ENCODE data around the gene SDK1. TPM values are rescaled to one million over a fixed set of nuclear protein-coding genes. Genes with fewer than 3 reads are reported as not detected.

Gene SDK1
- total and polyA plus RNA-seq, 2 donors = 3.2 to 7.8 TPM

DNA sequence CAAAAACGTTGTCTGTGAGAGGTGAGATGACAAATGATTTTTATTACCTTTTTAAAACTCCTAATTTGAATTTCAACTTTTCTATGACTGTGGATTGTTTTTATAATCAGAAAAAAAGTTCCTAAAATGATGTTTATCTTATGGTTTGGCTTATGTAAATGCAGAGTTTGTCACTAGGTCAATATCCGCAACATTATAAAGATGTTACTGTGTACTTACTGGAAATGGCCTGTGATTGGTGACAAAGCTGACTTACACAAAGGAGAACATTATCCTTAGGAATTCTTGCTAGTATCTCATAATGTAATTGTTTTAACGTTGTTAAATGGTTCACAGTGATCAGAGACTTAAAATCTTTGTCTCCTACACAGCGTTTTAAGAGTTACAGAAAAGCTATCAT lies 79.0 kb downstream of the SDK1 start:
- no peak overlapping the region for H3K4me3 ChIP-seq (ENCODE audit: low read length in 2 of 2)
- WGBS = 87% methylated on average over 4 of the region's 4 CpGs

DNA sequence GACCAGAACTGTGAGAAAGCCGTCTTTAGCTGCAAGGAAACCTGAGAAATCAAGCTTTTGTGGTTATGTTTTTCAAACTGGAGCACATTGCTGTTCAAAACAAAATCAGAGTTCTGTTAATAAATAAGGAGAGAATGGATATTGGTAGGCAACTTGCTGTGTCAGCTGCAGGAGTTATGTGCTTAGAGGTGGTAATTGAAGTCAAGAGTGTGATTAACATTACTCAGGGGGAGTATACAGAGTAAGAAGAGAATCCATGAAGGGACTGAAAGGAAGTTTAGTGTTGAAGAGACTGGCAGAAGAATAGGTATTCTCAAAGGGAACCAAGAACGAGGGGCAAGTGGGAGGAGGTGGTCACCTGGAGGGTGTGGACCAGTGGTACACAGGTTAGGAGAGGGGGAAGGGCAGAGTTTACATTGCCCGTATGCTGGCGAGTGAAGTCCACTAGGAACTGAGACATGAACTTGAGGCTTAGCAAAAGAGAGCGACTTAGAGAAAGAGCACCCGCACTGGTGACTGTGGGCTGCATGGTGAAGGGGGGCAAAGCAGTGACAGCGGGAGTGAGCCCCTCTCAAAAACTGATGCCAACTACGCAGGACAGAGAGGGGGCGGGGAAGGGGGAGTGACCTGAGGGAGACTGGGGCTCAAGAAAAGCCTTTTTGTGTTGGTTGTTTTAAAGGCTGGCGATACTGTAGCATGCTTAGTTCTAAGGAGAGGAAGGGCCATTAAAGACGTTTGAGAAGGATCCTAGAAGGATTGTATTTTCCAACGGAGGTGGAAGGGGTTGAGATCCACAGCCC lies 80.0 kb downstream of the SDK1 start:
- no peaks in the 10 kb centered on the region for H3K4me1 ChIP-seq (ENCODE audit: control insufficient read depth in 2 of 2, insufficient read depth in 2 of 2, low read length in 2 of 2)
- no peaks in the 10 kb centered on the region for H3K36me3 ChIP-seq (ENCODE audit: control insufficient read depth in 2 of 2, insufficient read depth in 2 of 2, low read length in 1 of 2)
- H3K27me3 ChIP-seq (ENCODE audit: control insufficient read depth in 2 of 2, insufficient read depth in 1 of 2, low read length in 1 of 2) = no peaks in the 10 kb centered on the region
- H3K27ac ChIP-seq (ENCODE audit: low read depth in 1 of 2, low read length in 1 of 2) = no peak overlapping the region
- 80% methylated on average over 12 of the region's 12 CpGs for WGBS
- no peaks in the 10 kb centered on the region for H3K9me3 ChIP-seq (ENCODE audit: control insufficient read depth in 2 of 2, insufficient read depth in 1 of 2, low read length in 1 of 2)
- DNase-seq (ENCODE audit: low read depth in 6 of 9, low spot score in 9 of 9) = no peak
- H3K4me3 ChIP-seq (ENCODE audit: low read length in 2 of 2) = no peak overlapping the region

More for the DNA sequence above, 79.0 kb downstream of the SDK1 start:
- DNase-seq (ENCODE audit: low read depth in 6 of 9, low spot score in 9 of 9) = no peak
- Histone ChIP-seq H3K4me1 (ENCODE audit: control insufficient read depth in 2 of 2, insufficient read depth in 2 of 2, low read length in 2 of 2) (no peaks in the 10 kb centered on the region), H3K27me3 (ENCODE audit: control insufficient read depth in 2 of 2, insufficient read depth in 1 of 2, low read length in 1 of 2) (no peaks in the 10 kb centered on the region), H3K36me3 (ENCODE audit: control insufficient read depth in 2 of 2, insufficient read depth in 2 of 2, low read length in 1 of 2) (no peaks in the 10 kb centered on the region), H3K9me3 (ENCODE audit: control insufficient read depth in 2 of 2, insufficient read depth in 1 of 2, low read length in 1 of 2) (no peaks in the 10 kb centered on the region), H3K27ac (ENCODE audit: low read depth in 1 of 2, low read length in 1 of 2) (no peak overlapping the region)

DNA sequence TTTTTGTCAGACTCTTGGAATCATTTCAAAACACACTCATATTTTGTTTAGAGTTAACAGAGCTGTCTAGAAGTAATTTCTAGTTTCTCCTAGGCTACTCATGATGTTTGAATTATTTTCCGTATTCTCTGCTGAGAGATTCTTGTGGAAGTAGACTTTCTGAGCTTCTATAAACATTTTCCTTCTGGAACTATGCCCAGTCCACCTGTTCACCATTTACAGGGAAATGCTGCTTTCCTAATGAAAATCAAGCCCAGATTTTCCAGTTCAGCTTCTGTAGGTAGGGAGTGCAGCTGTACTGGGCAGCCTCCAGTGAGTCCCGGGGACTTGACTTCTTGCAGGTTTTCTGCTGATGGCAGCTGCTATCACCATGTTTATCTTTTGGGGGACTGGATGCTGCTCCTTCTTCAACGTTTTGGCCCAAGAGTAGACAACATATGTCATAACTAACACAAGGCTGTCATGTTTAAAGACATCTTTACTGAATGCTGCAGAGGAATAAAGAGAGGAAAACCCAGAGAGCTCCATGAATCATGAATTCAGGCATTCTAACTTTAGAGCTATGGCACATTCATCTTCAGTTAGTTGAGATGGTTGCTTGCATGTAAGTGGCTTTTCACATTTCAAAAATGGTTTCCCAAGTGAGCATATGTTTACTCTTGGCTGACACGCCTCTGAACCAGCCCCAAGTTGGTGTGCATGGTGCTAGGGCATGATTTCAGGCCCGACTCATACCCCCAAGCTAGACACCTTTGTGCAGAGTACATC lies 85.6 kb downstream of the SDK1 start:
- 81% methylated on average over 5 of the region's 5 CpGs for WGBS
- DNase-seq (ENCODE audit: low read depth in 6 of 9, low spot score in 9 of 9) = no peak
- Histone ChIP-seq H3K36me3 (ENCODE audit: control insufficient read depth in 2 of 2, insufficient read depth in 2 of 2, low read length in 1 of 2) (no peaks in the 10 kb centered on the region), H3K27me3 (ENCODE audit: control insufficient read depth in 2 of 2, insufficient read depth in 1 of 2, low read length in 1 of 2) (no peaks in the 10 kb centered on the region), H3K27ac (ENCODE audit: low read depth in 1 of 2, low read length in 1 of 2) (no peak overlapping the region), H3K4me3 (ENCODE audit: low read length in 2 of 2) (no peak overlapping the region), H3K4me1 (ENCODE audit: control insufficient read depth in 2 of 2, insufficient read depth in 2 of 2, low read length in 2 of 2) (no peaks in the 10 kb centered on the region), H3K9me3 (ENCODE audit: control insufficient read depth in 2 of 2, insufficient read depth in 1 of 2, low read length in 1 of 2) (peaks cover 0 to 2% of the 10 kb centered on the region in 2 donors)

GRCh38 chr7:3393862-3394261 lies 92.8 kb downstream of the SDK1 start:
- H3K27me3 ChIP-seq (ENCODE audit: control insufficient read depth in 2 of 2, insufficient read depth in 1 of 2, low read length in 1 of 2) = no peaks in the 10 kb centered on the region
- H3K27ac ChIP-seq (ENCODE audit: low read depth in 1 of 2, low read length in 1 of 2) = no peak overlapping the region
- 91% methylated on average over 3 of the region's 3 CpGs for WGBS
- H3K4me1 ChIP-seq (ENCODE audit: control insufficient read depth in 2 of 2, insufficient read depth in 2 of 2, low read length in 2 of 2) = no peaks in the 10 kb centered on the region
- H3K9me3 ChIP-seq (ENCODE audit: control insufficient read depth in 2 of 2, insufficient read depth in 1 of 2, low read length in 1 of 2) = peaks cover 0 to 2% of the 10 kb centered on the region in 2 donors
- no peak overlapping the region for H3K4me3 ChIP-seq (ENCODE audit: low read length in 2 of 2)
- DNase-seq (ENCODE audit: low read depth in 6 of 9, low spot score in 9 of 9) = no peak
- H3K36me3 ChIP-seq (ENCODE audit: control insufficient read depth in 2 of 2, insufficient read depth in 2 of 2, low read length in 1 of 2) = no peaks in the 10 kb centered on the region

- WGBS = 98% methylated on average over 3 of the region's 3 CpGs
- DNase-seq (ENCODE audit: low read depth in 6 of 9, low spot score in 9 of 9) = no peak
- H3K4me3 ChIP-seq (ENCODE audit: low read length in 2 of 2) = no peak overlapping the region
- H3K4me1 ChIP-seq (ENCODE audit: control insufficient read depth in 2 of 2, insufficient read depth in 2 of 2, low read length in 2 of 2) = no peaks in the 10 kb centered on the region
- H3K36me3 ChIP-seq (ENCODE audit: control insufficient read depth in 2 of 2, insufficient read depth in 2 of 2, low read length in 1 of 2) = no peaks in the 10 kb centered on the region
- H3K27ac ChIP-seq (ENCODE audit: low read depth in 1 of 2, low read length in 1 of 2) = no peak overlapping the region
- H3K27me3 ChIP-seq (ENCODE audit: control insufficient read depth in 2 of 2, insufficient read depth in 1 of 2, low read length in 1 of 2) = no peaks in the 10 kb centered on the region
- no peaks in the 10 kb centered on the region for H3K9me3 ChIP-seq (ENCODE audit: control insufficient read depth in 2 of 2, insufficient read depth in 1 of 2, low read length in 1 of 2)
Measured at GRCh38 chr7:3397324-3397723, 96.3 kb downstream of the SDK1 start.

GRCh38 chr7:3399858-3400257 lies 98.8 kb downstream of the SDK1 start:
- Histone ChIP-seq H3K36me3 (ENCODE audit: control insufficient read depth in 2 of 2, insufficient read depth in 2 of 2, low read length in 1 of 2) (no peaks in the 10 kb centered on the region), H3K4me3 (ENCODE audit: low read length in 2 of 2) (no peak overlapping the region), H3K27me3 (ENCODE audit: control insufficient read depth in 2 of 2, insufficient read depth in 1 of 2, low read length in 1 of 2) (no peaks in the 10 kb centered on the region), H3K27ac (ENCODE audit: low read depth in 1 of 2, low read length in 1 of 2) (no peak overlapping the region), H3K4me1 (ENCODE audit: control insufficient read depth in 2 of 2, insufficient read depth in 2 of 2, low read length in 2 of 2) (no peaks in the 10 kb centered on the region), H3K9me3 (ENCODE audit: control insufficient read depth in 2 of 2, insufficient read depth in 1 of 2, low read length in 1 of 2) (no peaks in the 10 kb centered on the region)
- peak in 3 of 9 donors; percentile 5 to 37 (median 18) for DNase-seq (ENCODE audit: low read depth in 6 of 9, low spot score in 9 of 9)
- 48% methylated on average over 2 of the region's 2 CpGs for WGBS

- no peak for DNase-seq (ENCODE audit: low read depth in 6 of 9, low spot score in 9 of 9)
- Histone ChIP-seq H3K27ac (ENCODE audit: low read depth in 1 of 2, low read length in 1 of 2) (no peak overlapping the region), H3K36me3 (ENCODE audit: control insufficient read depth in 2 of 2, insufficient read depth in 2 of 2, low read length in 1 of 2) (no peaks in the 10 kb centered on the region), H3K9me3 (ENCODE audit: control insufficient read depth in 2 of 2, insufficient read depth in 1 of 2, low read length in 1 of 2) (no peaks in the 10 kb centered on the region), H3K4me1 (ENCODE audit: control insufficient read depth in 2 of 2, insufficient read depth in 2 of 2, low read length in 2 of 2) (peaks cover 0 to 3% of the 10 kb centered on the region in 2 donors), H3K27me3 (ENCODE audit: control insufficient read depth in 2 of 2, insufficient read depth in 1 of 2, low read length in 1 of 2) (no peaks in the 10 kb centered on the region), H3K4me3 (ENCODE audit: low read length in 2 of 2) (no peak overlapping the region)
- 43% methylated on average over 1 of the region's 1 CpG for WGBS
Measured at GRCh38 chr7:3404501-3404900, 103.4 kb downstream of the SDK1 start.

DNA sequence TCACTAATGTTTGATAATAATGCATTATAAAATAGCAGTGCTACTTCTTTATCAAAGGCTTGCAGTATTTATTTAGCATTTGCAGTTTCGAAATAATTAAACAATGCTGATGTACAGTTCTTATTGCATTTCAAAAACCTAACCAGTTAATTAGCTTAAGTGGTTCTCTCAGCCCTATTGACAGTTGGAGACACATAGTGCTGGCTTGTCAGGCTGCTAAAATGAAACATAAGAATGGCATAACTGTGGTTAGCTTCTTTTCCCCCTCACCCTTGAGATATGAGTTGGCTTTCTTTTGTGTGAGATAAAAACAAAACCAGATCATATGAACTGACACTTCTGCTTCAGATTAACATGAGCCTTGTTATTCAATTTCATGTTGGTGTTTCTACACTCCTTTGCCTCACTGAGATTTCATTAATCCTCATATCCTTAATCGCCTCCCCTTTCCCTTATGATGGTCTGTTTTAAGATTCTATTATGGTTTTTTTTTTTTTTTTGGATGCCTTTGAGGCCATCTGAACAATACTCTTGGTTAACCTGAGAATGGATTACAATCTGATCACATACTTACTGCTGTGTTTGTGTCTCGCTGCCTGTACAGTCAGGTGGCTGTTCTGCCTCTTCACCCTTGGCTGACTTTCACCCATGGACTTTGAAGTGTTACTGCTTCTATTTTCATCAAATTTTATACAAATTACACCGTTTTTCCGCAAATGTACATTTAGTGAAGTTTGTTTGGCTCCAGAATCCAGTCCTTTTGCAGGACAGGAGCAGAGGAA lies 108.0 kb downstream of the SDK1 start:
- H3K4me1 ChIP-seq (ENCODE audit: control insufficient read depth in 2 of 2, insufficient read depth in 2 of 2, low read length in 2 of 2) = peaks cover 0 to 6% of the 10 kb centered on the region in 2 donors
- no peaks in the 10 kb centered on the region for H3K27me3 ChIP-seq (ENCODE audit: control insufficient read depth in 2 of 2, insufficient read depth in 1 of 2, low read length in 1 of 2)
- no peaks in the 10 kb centered on the region for H3K36me3 ChIP-seq (ENCODE audit: control insufficient read depth in 2 of 2, insufficient read depth in 2 of 2, low read length in 1 of 2)
- H3K27ac ChIP-seq (ENCODE audit: low read depth in 1 of 2, low read length in 1 of 2) = no peak overlapping the region
- no peaks in the 10 kb centered on the region for H3K9me3 ChIP-seq (ENCODE audit: control insufficient read depth in 2 of 2, insufficient read depth in 1 of 2, low read length in 1 of 2)
- WGBS = 89% methylated on average over 5 of the region's 5 CpGs
- no peak overlapping the region for H3K4me3 ChIP-seq (ENCODE audit: low read length in 2 of 2)
- peak in 4 of 9 donors; percentile 4 to 40 (median 13) for DNase-seq (ENCODE audit: low read depth in 6 of 9, low spot score in 9 of 9)

- Histone ChIP-seq H3K4me3 (ENCODE audit: low read length in 2 of 2) (no peak overlapping the region), H3K27me3 (ENCODE audit: control insufficient read depth in 2 of 2, insufficient read depth in 1 of 2, low read length in 1 of 2) (no peaks in the 10 kb centered on the region), H3K27ac (ENCODE audit: low read depth in 1 of 2, low read length in 1 of 2) (no peak overlapping the region), H3K36me3 (ENCODE audit: control insufficient read depth in 2 of 2, insufficient read depth in 2 of 2, low read length in 1 of 2) (no peaks in the 10 kb centered on the region), H3K9me3 (ENCODE audit: control insufficient read depth in 2 of 2, insufficient read depth in 1 of 2, low read length in 1 of 2) (no peaks in the 10 kb centered on the region), H3K4me1 (ENCODE audit: control insufficient read depth in 2 of 2, insufficient read depth in 2 of 2, low read length in 2 of 2) (peaks cover 0 to 6% of the 10 kb centered on the region in 2 donors)
- DNase-seq (ENCODE audit: low read depth in 6 of 9, low spot score in 9 of 9) = no peak
- WGBS = 90% methylated on average over 2 of the region's 2 CpGs
Measured at GRCh38 chr7:3412871-3413270, 111.8 kb downstream of the SDK1 start.

All from thymus (tissue), 11 donors.